ENCODE measurements around the gene TGFBR1.

DNA sequence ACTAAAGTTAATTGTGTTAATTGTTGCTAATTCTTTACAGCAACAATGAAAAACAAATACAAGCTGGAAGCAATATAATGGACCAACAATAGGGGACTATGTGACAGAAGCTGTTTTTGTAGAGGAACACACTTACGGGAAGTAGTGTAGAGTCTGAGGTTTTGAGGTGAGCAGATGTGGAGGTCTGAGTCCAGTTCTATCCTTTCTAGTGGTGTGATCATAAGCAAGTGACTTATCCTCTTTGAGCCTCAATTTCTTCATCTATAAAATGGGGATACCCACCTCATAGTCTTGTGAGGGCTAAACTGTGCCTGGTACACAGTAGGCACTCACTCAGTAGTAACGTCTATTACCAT lies 88.5 kb downstream of the TGFBR1 start:
- TF ChIP-seq GLIS1 (tag by site-specific recombination; IDR thresholded peaks at IDR 0.05), result no peak
- no peak for TF ChIP-seq ZNF133 (tag by site-specific recombination; IDR thresholded peaks at IDR 0.05)
- TF ChIP-seq ZIC2 (tag by site-specific recombination; IDR thresholded peaks at IDR 0.05), result no peak
- TF ChIP-seq CTCF (tag by site-specific recombination; IDR thresholded peaks at IDR 0.05), result no peak
- TF ChIP-seq ZNF830 (tag by site-specific recombination; IDR thresholded peaks at IDR 0.05; ENCODE audit: low read depth), result no peak
- TF ChIP-seq ZNF610 (tag by site-specific recombination; IDR thresholded peaks at IDR 0.05; ENCODE audit: borderline replicate concordance), result no peak

Measured in HEK293 (cell line).